Smooth muscle cell (in vitro differentiated cells): ENCODE data around the gene FAM83C. TPM values are rescaled to one million over a fixed set of nuclear protein-coding genes. Genes with fewer than 3 reads are reported as not detected.

ENCODE experiments used
- DNase-seq: peaks from one replicate; lab custom pipeline; 2025; ENCODE audit not compliant: unreplicated experiment; lab: John Stamatoyannopoulos, UW
- H2AFZ ChIP-seq: fragments of 200-600 bp; sonication (generic); 2 replicates; pipeline ENCODE4 v1.6.0; 2016; ENCODE audit warnings: antibody characterized with exemption, low read depth, mild to moderate bottlenecking
- H3F3A ChIP-seq: fragments of 200-600 bp; sonication (generic); 2 replicates; pipeline ENCODE4 v1.6.0; 2017; ENCODE audit warnings: antibody characterized with exemption, low read depth
- H3K27ac ChIP-seq: fragments of 200-600 bp; sonication (generic); 2 replicates; pipeline ENCODE4 v1.5.1; 2016; ENCODE audit warnings: low read depth, mild to moderate bottlenecking
- H3K27me3 ChIP-seq: fragments of 200-600 bp; sonication (generic); 2 replicates; pipeline ENCODE4 v1.6.1; 2016; ENCODE audit warnings: low read depth, mild to moderate bottlenecking
- H3K36me3 ChIP-seq: fragments of 200-600 bp; sonication (generic); 2 replicates; pipeline ENCODE4 v1.5.1; 2016; ENCODE audit warnings: low read depth
- H3K4me1 ChIP-seq: fragments of 200-600 bp; sonication (generic); 2 replicates; pipeline ENCODE4 v1.5.1; 2016; ENCODE audit warnings: low read depth
- H3K4me2 ChIP-seq: fragments of 200-600 bp; sonication (generic); 2 replicates; pipeline ENCODE4 v1.6.0; 2016; ENCODE audit warnings: mild to moderate bottlenecking
- H3K4me3 ChIP-seq: fragments of 200-600 bp; sonication (generic); 2 replicates; pipeline ENCODE4 v1.5.1; 2016; ENCODE audit warnings: mild to moderate bottlenecking
- H3K79me2 ChIP-seq: fragments of 200-600 bp; sonication (generic); 2 replicates; pipeline ENCODE4 v1.6.0; 2016; ENCODE audit warnings: low read depth, mild to moderate bottlenecking
- H3K9ac ChIP-seq: fragments of 200-600 bp; sonication (generic); 2 replicates; pipeline ENCODE4 v1.6.0; 2016; ENCODE audit warnings: low read depth
- H3K9me3 ChIP-seq: fragments of 200-600 bp; sonication (generic); replicated peaks from 2 replicates; pipeline ENCODE4 v1.5.1; 2016; ENCODE audit warnings: low read depth
- H4K20me1 ChIP-seq: fragments of 200-600 bp; sonication (generic); 2 replicates; pipeline ENCODE4 v1.6.0; 2016; ENCODE audit warnings: low read depth
- CTCF ChIP-seq: fragments of 200-600 bp; sonication (generic); IDR thresholded peaks from 2 replicates; pipeline ENCODE4 v1.5.1; 2017; ENCODE audit warnings: borderline replicate concordance, mild to moderate bottlenecking, antibody characterized with exemption; ENCODE audit not compliant: insufficient read depth, poor library complexity, severe bottlenecking
- WGBS: methylation state at CpG from one replicate; pipeline ENCODE4 v1.1.7; 2016; ENCODE audit warnings: low lambda C conversion rate; 5-methylcytosine and 5-hydroxymethylcytosine counted together
- polyA plus RNA-seq: library from polyadenylated mRNA; unstranded; fragments of >200 nt; fragmentation: Nextera tagmentation; extraction: Ambion mirVana; gene quantifications from 2 replicates; pipeline ENCODE4 v1.2.1, GENCODE V29; 2016
- total RNA-seq: library from RNA; depleted of rRNA; stranded (reverse); fragments of >200 nt; gene quantifications from 2 replicates; pipeline ENCODE4 v1.2.3, GENCODE V29; 2014

Gene FAM83C
- total and polyA plus RNA-seq, 2 experiments from 2014 or later: 0.49 TPM; not detected in 1

GRCh38 chr20:35271904-35272303 lies 20.3 kb downstream of the FAM83C start:
- WGBS: 87% methylated on average over 7 of the region's 7 CpGs
- H3K9ac ChIP-seq: no peak overlapping the region

DNA sequence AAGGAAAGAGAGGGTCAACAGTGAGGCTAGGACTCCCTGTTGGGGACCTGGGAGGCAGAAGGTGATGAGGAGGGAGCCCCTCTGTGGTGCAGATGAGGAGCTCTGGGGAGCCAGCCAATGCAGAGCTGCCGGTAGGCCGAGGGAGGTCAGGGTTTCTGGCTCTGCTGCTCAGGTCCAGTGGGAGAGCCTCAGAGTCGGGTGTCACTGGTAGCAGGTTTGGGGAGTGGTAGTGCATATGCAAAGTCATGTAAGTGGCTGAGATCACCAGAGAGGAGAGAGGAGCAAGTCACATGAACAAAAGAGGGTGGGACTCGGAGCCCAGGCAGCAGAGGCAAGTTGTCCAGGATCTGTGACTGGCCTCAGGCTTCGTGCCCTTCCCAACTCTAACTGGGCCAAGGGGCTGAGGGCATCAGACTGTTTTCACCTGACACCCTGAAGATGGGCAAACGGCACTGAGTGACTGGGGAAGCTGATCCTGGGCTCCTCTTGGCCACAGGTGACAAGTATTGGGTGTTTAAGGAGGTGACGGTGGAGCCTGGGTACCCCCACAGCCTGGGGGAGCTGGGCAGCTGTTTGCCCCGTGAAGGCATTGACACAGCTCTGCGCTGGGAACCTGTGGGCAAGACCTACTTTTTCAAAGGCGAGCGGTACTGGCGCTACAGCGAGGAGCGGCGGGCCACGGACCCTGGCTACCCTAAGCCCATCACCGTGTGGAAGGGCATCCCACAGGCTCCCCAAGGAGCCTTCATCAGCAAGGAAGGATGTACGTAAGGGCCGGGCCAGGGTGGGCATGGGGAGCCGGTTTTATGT lies 20.9 kb downstream of the FAM83C start:
- no peak for TF ChIP-seq CTCF
- Histone ChIP-seq H3K4me1 (no peaks in the 10 kb centered on the region), H3K36me3 (no peaks in the 10 kb centered on the region), H3K4me3 (no peak overlapping the region), H3K27ac (no peak overlapping the region), H3K79me2 (peaks cover 1% of the 10 kb centered on the region), H3K27me3 (no peaks in the 10 kb centered on the region), H2AFZ (no peak overlapping the region), H3K9me3 (no peaks in the 10 kb centered on the region), H3K4me2 (no peak overlapping the region), H3F3A (no peaks in the 10 kb centered on the region), H3K9ac (no peak overlapping the region), H4K20me1 (peaks cover 5% of the 10 kb centered on the region)
- DNase-seq: no peak
- WGBS: 97% methylated on average over 20 of the region's 20 CpGs

More at GRCh38 chr20:35271904-35272303, 20.3 kb downstream of the FAM83C start:
- Histone ChIP-seq H2AFZ (no peak overlapping the region), H4K20me1 (peaks cover 5% of the 10 kb centered on the region), H3K4me3 (no peak overlapping the region), H3F3A (no peaks in the 10 kb centered on the region), H3K27me3 (no peaks in the 10 kb centered on the region), H3K4me1 (no peaks in the 10 kb centered on the region), H3K36me3 (no peaks in the 10 kb centered on the region), H3K79me2 (peaks cover 8% of the 10 kb centered on the region), H3K9me3 (no peaks in the 10 kb centered on the region), H3K4me2 (no peak overlapping the region), H3K27ac (no peak overlapping the region)
- no peak for TF ChIP-seq CTCF
- no peak for DNase-seq

- Histone ChIP-seq H3F3A (no peaks in the 10 kb centered on the region), H3K4me1 (no peaks in the 10 kb centered on the region), H3K9me3 (no peaks in the 10 kb centered on the region), H3K27me3 (no peaks in the 10 kb centered on the region), H3K79me2 (no peaks in the 10 kb centered on the region), H3K27ac (no peak overlapping the region), H2AFZ (no peak overlapping the region), H3K4me2 (no peak overlapping the region), H3K4me3 (no peak overlapping the region), H4K20me1 (peaks cover 8% of the 10 kb centered on the region), H3K36me3 (no peaks in the 10 kb centered on the region), H3K9ac (no peak overlapping the region)
- no peak for DNase-seq
- no peak for TF ChIP-seq CTCF
- WGBS: 90% methylated on average over 19 of the region's 19 CpGs
Measured at GRCh38 chr20:35270021-35270902, 22.0 kb downstream of the FAM83C start.
